Testis (tissue), 2 donors: ENCODE measurements around the gene PMP22.

Experiments
- POLR2A ChIP-seq: fragments of 450-650 bp; IDR thresholded peaks from one replicate; pipeline ENCODE4 v1.6.1; 2017; ENCODE audit warnings: antibody characterized with exemption, mild to moderate bottlenecking, moderate library complexity
- TF ChIP-seq, protein P1 (sequence below), 3 experiments: fragments of 450-650 bp in 2 of 3; fragments of 200-600 bp in 1 of 3; sonication (generic) in 1 of 3; IDR thresholded peaks; one replicate each; pipeline ENCODE4 v1.5.1; 2016 to 2019; ENCODE audit warnings: antibody characterized with exemption in 3 of 3, mild to moderate bottlenecking in 2 of 3, moderate library complexity in 1 of 3

DNA sequence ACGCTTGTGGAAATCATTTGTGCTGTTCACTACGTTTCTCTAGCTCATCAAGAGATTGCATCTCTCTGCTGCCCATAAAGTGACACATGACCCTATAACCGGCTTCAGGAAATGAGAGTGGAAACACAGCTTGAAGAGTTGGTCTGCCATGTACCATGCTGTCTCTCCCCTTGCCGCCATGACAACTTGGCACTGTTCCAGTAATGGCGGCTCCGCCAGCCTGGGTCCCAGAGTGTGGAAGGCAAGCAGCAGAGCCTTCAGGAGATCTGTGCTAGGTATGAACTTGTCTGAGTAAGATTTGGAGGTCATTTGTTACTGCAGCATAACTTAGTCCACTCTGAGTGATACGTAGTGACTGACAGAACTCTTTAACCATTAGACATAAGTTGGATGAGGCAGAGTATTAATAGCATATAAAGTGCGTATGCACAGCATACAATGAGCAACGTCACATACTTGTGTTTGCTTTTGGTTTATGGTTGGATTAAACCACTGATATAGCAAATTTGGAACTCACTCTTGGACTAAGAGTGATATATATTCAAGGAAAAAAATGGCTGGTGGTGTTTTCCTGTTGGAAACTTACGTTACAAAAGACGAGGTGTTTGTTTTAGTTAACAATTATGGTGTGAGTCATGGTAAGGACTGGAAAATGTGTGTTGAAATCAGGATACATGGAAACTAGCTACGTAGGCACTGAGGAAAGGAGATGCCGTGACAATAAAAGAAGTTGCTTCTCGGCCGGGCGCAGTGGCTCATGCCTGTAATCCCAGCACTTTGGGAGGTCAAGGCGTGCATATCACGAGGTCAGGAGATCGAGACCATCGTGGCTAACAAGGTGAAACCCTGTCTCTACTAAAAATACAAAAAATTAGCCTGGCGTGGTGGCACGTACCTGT is 24.4 kb upstream of the PMP22 start:
- TF ChIP-seq, protein P1, sequence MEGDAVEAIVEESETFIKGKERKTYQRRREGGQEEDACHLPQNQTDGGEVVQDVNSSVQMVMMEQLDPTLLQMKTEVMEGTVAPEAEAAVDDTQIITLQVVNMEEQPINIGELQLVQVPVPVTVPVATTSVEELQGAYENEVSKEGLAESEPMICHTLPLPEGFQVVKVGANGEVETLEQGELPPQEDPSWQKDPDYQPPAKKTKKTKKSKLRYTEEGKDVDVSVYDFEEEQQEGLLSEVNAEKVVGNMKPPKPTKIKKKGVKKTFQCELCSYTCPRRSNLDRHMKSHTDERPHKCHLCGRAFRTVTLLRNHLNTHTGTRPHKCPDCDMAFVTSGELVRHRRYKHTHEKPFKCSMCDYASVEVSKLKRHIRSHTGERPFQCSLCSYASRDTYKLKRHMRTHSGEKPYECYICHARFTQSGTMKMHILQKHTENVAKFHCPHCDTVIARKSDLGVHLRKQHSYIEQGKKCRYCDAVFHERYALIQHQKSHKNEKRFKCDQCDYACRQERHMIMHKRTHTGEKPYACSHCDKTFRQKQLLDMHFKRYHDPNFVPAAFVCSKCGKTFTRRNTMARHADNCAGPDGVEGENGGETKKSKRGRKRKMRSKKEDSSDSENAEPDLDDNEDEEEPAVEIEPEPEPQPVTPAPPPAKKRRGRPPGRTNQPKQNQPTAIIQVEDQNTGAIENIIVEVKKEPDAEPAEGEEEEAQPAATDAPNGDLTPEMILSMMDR (IDR thresholded peaks at IDR 0.05) = no peak
- no peak for TF ChIP-seq POLR2A
